Thoracic aorta (tissue), 2 donors: ENCODE measurements around the gene CXCR2. TPM values are rescaled to one million over a fixed set of nuclear protein-coding genes. Genes with fewer than 3 reads are reported as not detected.

Source experiments
- ATAC-seq: fragments of 150-250 bp; one replicate; pipeline ENCODE4 v1.8.0; 2017; ENCODE audit warnings: low read depth; ENCODE audit not compliant: insufficient number of reproducible peaks, low FRiP score
- DNase-seq: peaks from one replicate; pipeline ENCODE4 v3.0.0-alpha.2; 2020; ENCODE audit warnings: low spot score
- H3K27ac ChIP-seq, 2 donors: fragments of 200-600 bp; sonication (generic); 1 replicate in 1 of 2; 2 replicates in 1 of 2; pipeline ENCODE4 v1.5.1; 2016; ENCODE audit warnings: mild to moderate bottlenecking in 2 of 2, moderate library complexity in 2 of 2
- H3K27me3 ChIP-seq: fragments of 200-600 bp; sonication (generic); replicated peaks from 2 replicates; pipeline ENCODE4 v1.6.0; 2016; ENCODE audit warnings: mild to moderate bottlenecking; ENCODE audit not compliant: insufficient read depth
- H3K36me3 ChIP-seq: fragments of 200-600 bp; sonication (generic); one replicate; pipeline ENCODE4 v1.5.1; 2016
- H3K4me1 ChIP-seq, 2 donors: fragments of 200-600 bp; sonication (generic); 1 replicate in 1 of 2; 2 replicates in 1 of 2; pipeline versions ENCODE4 v1.5.1 to v1.6.0; 2016; ENCODE audit warnings: low read depth in 2 of 2, mild to moderate bottlenecking in 1 of 2; ENCODE audit not compliant: control insufficient read depth in 1 of 2
- H3K4me3 ChIP-seq: fragments of 200-600 bp; sonication (generic); 2 replicates; pipeline ENCODE4 v1.5.1; 2016; ENCODE audit warnings: mild to moderate bottlenecking
- H3K9me3 ChIP-seq: fragments of 200-600 bp; sonication (generic); 2 replicates; pipeline ENCODE4 v1.5.1; 2016
- CTCF ChIP-seq: fragments of 200-600 bp; sonication (generic); IDR thresholded peaks from one replicate; pipeline ENCODE4 v1.5.1; 2019; ENCODE audit warnings: antibody characterized with exemption
- total RNA-seq, 2 donors: library from RNA; depleted of rRNA; stranded (reverse); fragments of >200 nt; gene quantifications; one replicate each; pipeline versions ENCODE4 v1.1.0 to v1.2.3, GENCODE V29; 2016

Gene CXCR2
- total RNA-seq, 2 donors from 2014 or later = 3.0 TPM; not detected in 1

GRCh38 chr2:218082586-218083351 is 43.1 kb upstream of the CXCR2 start:
- DNase-seq (no peak), ATAC-seq (no peak)
- no peak for TF ChIP-seq CTCF
- H3K9me3 ChIP-seq = peaks cover 12% of the 10 kb centered on the region
- no peaks in the 10 kb centered on the region for H3K27me3 ChIP-seq
- H3K36me3 ChIP-seq = no peaks in the 10 kb centered on the region
- no peak overlapping the region for H3K27ac ChIP-seq
- no peaks in the 10 kb centered on the region for H3K4me1 ChIP-seq
- H3K4me3 ChIP-seq = no peak overlapping the region

- Histone ChIP-seq H3K36me3 (no peaks in the 10 kb centered on the region), H3K9me3 (peaks cover 12% of the 10 kb centered on the region), H3K27ac (no peak overlapping the region), H3K4me3 (no peak overlapping the region), H3K4me1 (no peaks in the 10 kb centered on the region), H3K27me3 (no peaks in the 10 kb centered on the region)
- TF ChIP-seq CTCF = no peak
- DNase-seq = no peak
- ATAC-seq = no peak
These were observed 42.5 kb upstream of the CXCR2 start for GRCh38 chr2:218083352-218083676.

- Histone ChIP-seq H3K27me3 (no peaks in the 10 kb centered on the region), H3K4me1 (no peaks in the 10 kb centered on the region), H3K9me3 (peaks cover 12% of the 10 kb centered on the region), H3K4me3 (no peak overlapping the region), H3K36me3 (no peaks in the 10 kb centered on the region), H3K27ac (no peak overlapping the region)
- DNase-seq (no peak), ATAC-seq (no peak)
- no peak for TF ChIP-seq CTCF
These were observed 39.4 kb upstream of the CXCR2 start for GRCh38 chr2:218086478-218086877.

GRCh38 chr2:218089259-218089658 is 36.6 kb upstream of the CXCR2 start:
- Histone ChIP-seq H3K27me3 (no peaks in the 10 kb centered on the region), H3K4me3 (no peak overlapping the region), H3K4me1 (no peaks in the 10 kb centered on the region), H3K27ac (no peak overlapping the region), H3K36me3 (no peaks in the 10 kb centered on the region), H3K9me3 (peaks cover 12% of the 10 kb centered on the region)
- DNase-seq (no peak), ATAC-seq (no peak)
- TF ChIP-seq CTCF = no peak

GRCh38 chr2:218091746-218092145 is 34.1 kb upstream of the CXCR2 start:
- Histone ChIP-seq H3K36me3 (no peaks in the 10 kb centered on the region), H3K4me3 (no peak overlapping the region), H3K4me1 (no peaks in the 10 kb centered on the region), H3K27ac (no peak overlapping the region), H3K27me3 (no peaks in the 10 kb centered on the region), H3K9me3 (peaks cover 6% of the 10 kb centered on the region)
- ATAC-seq (no peak), DNase-seq (no peak)
- no peak for TF ChIP-seq CTCF
